CD4-positive, alpha-beta T cell treated with Interleukin-15 for 1 hour (primary cell): Measurements from ENCODE around the gene SLC7A10.
A peak's percentile ranks its signal among the peaks of the same experiment; 100 is the strongest.

Experiments used
- DNase-seq: peaks from one replicate; pipeline ENCODE4 v3.0.0-alpha.2; 2020

Gene SLC7A10

GRCh38 chr19:33254245-33254824 lies 28.7 kb upstream of the SLC7A10 start:
- no peak for DNase-seq

GRCh38 chr19:33252971-33253370 lies 27.3 kb upstream of the SLC7A10 start:
- DNase-seq, result no peak

GRCh38 chr19:33252418-33252962 lies 26.8 kb upstream of the SLC7A10 start:
- no peak for DNase-seq

GRCh38 chr19:33251526-33252090 lies 26.0 kb upstream of the SLC7A10 start:
- DNase-seq, result no peak

GRCh38 chr19:33251076-33251475 lies 25.4 kb upstream of the SLC7A10 start:
- DNase-seq, result no peak

GRCh38 chr19:33250500-33250899 lies 24.9 kb upstream of the SLC7A10 start:
- DNase-seq, result no peak

- DNase-seq, result no peak
Measured at GRCh38 chr19:33249740-33250366, 24.2 kb upstream of the SLC7A10 start.

- DNase-seq, result peak; percentile 40
Measured at GRCh38 chr19:33248954-33249613, 23.4 kb upstream of the SLC7A10 start.

- no peak for DNase-seq
Measured at GRCh38 chr19:33248553-33248953, 22.9 kb upstream of the SLC7A10 start.

- no peak for DNase-seq
Measured at GRCh38 chr19:33248104-33248503, 22.5 kb upstream of the SLC7A10 start.

GRCh38 chr19:33247441-33247819 lies 21.8 kb upstream of the SLC7A10 start:
- DNase-seq, result no peak

- no peak for DNase-seq
Measured at GRCh38 chr19:33246709-33247440, 21.2 kb upstream of the SLC7A10 start.

GRCh38 chr19:33245948-33246708 lies 20.5 kb upstream of the SLC7A10 start:
- DNase-seq, result no peak

GRCh38 chr19:33242911-33243310 lies 17.3 kb upstream of the SLC7A10 start:
- DNase-seq, result no peak

GRCh38 chr19:33242131-33242530 lies 16.5 kb upstream of the SLC7A10 start:
- no peak for DNase-seq

- peak; percentile 66 for DNase-seq
Measured at GRCh38 chr19:33241530-33242101, 16.0 kb upstream of the SLC7A10 start.

- DNase-seq, result no peak
Measured at GRCh38 chr19:33241091-33241529, 15.5 kb upstream of the SLC7A10 start.

- no peak for DNase-seq
Measured at GRCh38 chr19:33240181-33240771, 14.6 kb upstream of the SLC7A10 start.

GRCh38 chr19:33239223-33239975 lies 13.7 kb upstream of the SLC7A10 start:
- DNase-seq, result no peak

- no peak for DNase-seq
Measured at GRCh38 chr19:33238481-33239149, 13.0 kb upstream of the SLC7A10 start.
